GM12891 (cell line): ENCODE measurements around the gene ADGRB3.

Source experiments
- PAX5 ChIP-seq: IDR thresholded peaks from 2 replicates; pipeline ENCODE4 v1.6.1; 2011; ENCODE audit warnings: low read length, moderate library complexity, mild to moderate bottlenecking; ENCODE audit not compliant: insufficient read depth, severe bottlenecking
- POLR2A ChIP-seq: IDR thresholded peaks from 2 replicates; pipeline ENCODE4 v1.6.1; 2011; ENCODE audit warnings: low read depth, low read length, control low read depth
- POLR2AphosphoS5 ChIP-seq: IDR thresholded peaks from 2 replicates; pipeline ENCODE4 v1.6.1; 2011; ENCODE audit warnings: low read depth, low read length, control low read depth
- POU2F2 ChIP-seq: IDR thresholded peaks from 2 replicates; pipeline ENCODE4 v1.6.1; 2011; ENCODE audit warnings: low read depth, mild to moderate bottlenecking, control low read depth, low read length, moderate library complexity
- TAF1 ChIP-seq: IDR thresholded peaks from 2 replicates; pipeline ENCODE4 v1.6.1; 2011; ENCODE audit warnings: low read depth, low read length, control low read depth

DNA sequence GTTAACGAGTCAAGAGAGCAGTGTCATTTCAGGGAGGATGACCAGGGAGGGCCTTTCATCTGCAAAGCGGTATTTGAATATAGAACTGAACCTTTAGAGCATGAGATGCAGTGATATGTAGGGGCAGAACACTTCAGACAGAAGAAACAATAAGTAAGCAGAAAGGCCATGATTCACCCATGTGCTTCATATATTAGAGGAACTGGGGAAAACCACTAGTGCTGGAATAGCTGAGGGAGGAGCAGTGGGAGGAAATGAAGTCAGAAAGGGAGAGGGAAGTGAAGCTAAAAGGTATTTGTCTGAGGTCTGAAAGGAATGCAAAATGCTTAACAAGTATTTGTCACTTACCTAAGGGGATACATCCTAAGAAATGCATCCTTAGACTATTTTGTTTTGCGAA lies 391.2 kb downstream of the ADGRB3 start:
- TF ChIP-seq POLR2A (no peak), POLR2AphosphoS5 (no peak), TAF1 (no peak), PAX5 (no peak), POU2F2 (no peak)
